Mononuclear cell (primary cell): ENCODE data around the gene PCA3. TPM values are rescaled to one million over a fixed set of nuclear protein-coding genes. Genes with fewer than 3 reads are reported as not detected.

Source experiments
- H3K27me3 ChIP-seq: 2 replicates; pipeline ENCODE4 v1.6.0; 2011; ENCODE audit warnings: low read length, control low read depth; ENCODE audit not compliant: insufficient read depth
- H3K4me1 ChIP-seq: 2 replicates; pipeline ENCODE4 v1.5.1; 2011; ENCODE audit warnings: mild to moderate bottlenecking, low read length, control low read depth; ENCODE audit not compliant: insufficient read depth
- H3K4me3 ChIP-seq: 2 replicates; pipeline ENCODE4 v1.5.1; 2011; ENCODE audit warnings: mild to moderate bottlenecking, low read length, moderate library complexity
- H3K9me3 ChIP-seq: 2 replicates; pipeline ENCODE4 v1.5.1; 2011; ENCODE audit warnings: low read depth, mild to moderate bottlenecking, control low read depth, low read length
- total RNA-seq: library from RNA; depleted of rRNA; stranded (reverse); fragments of >200 nt; gene quantifications from one replicate; pipeline ENCODE4 v1.2.3, GENCODE V29; 2012

Gene PCA3
- total RNA-seq: under 0.01 TPM

- H3K4me1 ChIP-seq: peaks cover 2% of the 10 kb centered on the region
- no peaks in the 10 kb centered on the region for H3K27me3 ChIP-seq
- H3K4me3 ChIP-seq: no peak within 1 kb of the TSS
- no peaks in the 10 kb centered on the region for H3K9me3 ChIP-seq
These were observed at the start of gene PCA3 for GRCh38 chr9:76764138-76764537. Gene PCA3, plus strand, starts transcription at chr9:76764438.

GRCh38 chr9:76716085-76716672 lies 48.1 kb upstream of the PCA3 start:
- Histone ChIP-seq H3K4me3 (no peak overlapping the region), H3K27me3 (peaks cover 5% of the 10 kb centered on the region), H3K4me1 (peaks cover 3% of the 10 kb centered on the region), H3K9me3 (no peaks in the 10 kb centered on the region)

GRCh38 chr9:76717176-76717575 lies 47.1 kb upstream of the PCA3 start:
- H3K4me3 ChIP-seq: no peak overlapping the region
- no peaks in the 10 kb centered on the region for H3K9me3 ChIP-seq
- H3K4me1 ChIP-seq: peaks cover 3% of the 10 kb centered on the region
- peaks cover 5% of the 10 kb centered on the region for H3K27me3 ChIP-seq

- H3K27me3 ChIP-seq: peaks cover 5% of the 10 kb centered on the region
- H3K4me3 ChIP-seq: no peak overlapping the region
- H3K4me1 ChIP-seq: peaks cover 3% of the 10 kb centered on the region
- no peaks in the 10 kb centered on the region for H3K9me3 ChIP-seq
These were observed 46.6 kb upstream of the PCA3 start for GRCh38 chr9:76717613-76718012.

GRCh38 chr9:76718166-76718565 lies 46.1 kb upstream of the PCA3 start:
- Histone ChIP-seq H3K4me1 (peaks cover 3% of the 10 kb centered on the region), H3K9me3 (no peaks in the 10 kb centered on the region), H3K27me3 (peaks cover 5% of the 10 kb centered on the region), H3K4me3 (no peak overlapping the region)

GRCh38 chr9:76720245-76720644 lies 44.0 kb upstream of the PCA3 start:
- Histone ChIP-seq H3K27me3 (peaks cover 5% of the 10 kb centered on the region), H3K9me3 (no peaks in the 10 kb centered on the region), H3K4me1 (peaks cover 3% of the 10 kb centered on the region), H3K4me3 (no peak overlapping the region)

GRCh38 chr9:76725011-76725546 lies 39.2 kb upstream of the PCA3 start:
- H3K4me1 ChIP-seq: no peaks in the 10 kb centered on the region
- H3K9me3 ChIP-seq: no peaks in the 10 kb centered on the region
- H3K4me3 ChIP-seq: no peak overlapping the region
- no peaks in the 10 kb centered on the region for H3K27me3 ChIP-seq

- Histone ChIP-seq H3K4me1 (no peaks in the 10 kb centered on the region), H3K4me3 (no peak overlapping the region), H3K27me3 (no peaks in the 10 kb centered on the region), H3K9me3 (no peaks in the 10 kb centered on the region)
These were observed 38.4 kb upstream of the PCA3 start for GRCh38 chr9:76725885-76726284.

- Histone ChIP-seq H3K27me3 (no peaks in the 10 kb centered on the region), H3K4me3 (no peak overlapping the region), H3K9me3 (no peaks in the 10 kb centered on the region), H3K4me1 (no peaks in the 10 kb centered on the region)
These were observed 35.1 kb upstream of the PCA3 start for GRCh38 chr9:76729116-76729515.

GRCh38 chr9:76729980-76730737 lies 34.1 kb upstream of the PCA3 start:
- Histone ChIP-seq H3K9me3 (no peaks in the 10 kb centered on the region), H3K4me1 (no peaks in the 10 kb centered on the region), H3K4me3 (no peak overlapping the region), H3K27me3 (no peaks in the 10 kb centered on the region)

- Histone ChIP-seq H3K9me3 (no peaks in the 10 kb centered on the region), H3K27me3 (no peaks in the 10 kb centered on the region), H3K4me3 (no peak overlapping the region), H3K4me1 (no peaks in the 10 kb centered on the region)
These were observed 33.4 kb upstream of the PCA3 start for GRCh38 chr9:76730801-76731200.

- Histone ChIP-seq H3K4me3 (no peak overlapping the region), H3K4me1 (no peaks in the 10 kb centered on the region), H3K9me3 (no peaks in the 10 kb centered on the region), H3K27me3 (no peaks in the 10 kb centered on the region)
These were observed 31.8 kb upstream of the PCA3 start for GRCh38 chr9:76732341-76732958.

- Histone ChIP-seq H3K4me1 (no peaks in the 10 kb centered on the region), H3K27me3 (no peaks in the 10 kb centered on the region)
These were observed 31.1 kb upstream of the PCA3 start for GRCh38 chr9:76733096-76733495.

GRCh38 chr9:76734716-76735115 lies 29.5 kb upstream of the PCA3 start:
- H3K4me1 ChIP-seq: no peaks in the 10 kb centered on the region
- no peaks in the 10 kb centered on the region for H3K27me3 ChIP-seq
- no peak overlapping the region for H3K4me3 ChIP-seq
- H3K9me3 ChIP-seq: no peaks in the 10 kb centered on the region

More at GRCh38 chr9:76733096-76733495, 31.1 kb upstream of the PCA3 start:
- Histone ChIP-seq H3K4me3 (no peak overlapping the region), H3K9me3 (no peaks in the 10 kb centered on the region)

GRCh38 chr9:76737154-76737902 lies 26.9 kb upstream of the PCA3 start:
- Histone ChIP-seq H3K27me3 (no peaks in the 10 kb centered on the region), H3K4me1 (no peaks in the 10 kb centered on the region)

More at GRCh38 chr9:76737154-76737902, 26.9 kb upstream of the PCA3 start:
- no peaks in the 10 kb centered on the region for H3K9me3 ChIP-seq
- H3K4me3 ChIP-seq: no peak overlapping the region
